Suprapubic skin (tissue), 3 donors: ENCODE results near the gene SRPK1.

ENCODE experiments used
- CTCF ChIP-seq, 2 donors: fragments of 200-600 bp in 1 of 2; fragments of 450-650 bp in 1 of 2; sonication (generic) in 1 of 2; IDR thresholded peaks; one replicate each; pipeline ENCODE4 v1.5.1; 2016 to 2019; ENCODE audit warnings: antibody characterized with exemption in 2 of 2, mild to moderate bottlenecking in 1 of 2, moderate library complexity in 1 of 2
- POLR2A ChIP-seq, 2 donors: fragments of 450-650 bp; IDR thresholded peaks; one replicate each; pipeline ENCODE4 v1.6.1; 2017; ENCODE audit warnings: antibody characterized with exemption in 2 of 2, mild to moderate bottlenecking in 2 of 2, moderate library complexity in 2 of 2

GRCh38 chr6:35790683-35791082 lies 130.2 kb downstream of the SRPK1 start:
- no peak for TF ChIP-seq POLR2A (IDR thresholded peaks at IDR 0.05)
- TF ChIP-seq CTCF (IDR thresholded peaks at IDR 0.05) = no peak
